ENCODE results near the gene POMT1.

DNA sequence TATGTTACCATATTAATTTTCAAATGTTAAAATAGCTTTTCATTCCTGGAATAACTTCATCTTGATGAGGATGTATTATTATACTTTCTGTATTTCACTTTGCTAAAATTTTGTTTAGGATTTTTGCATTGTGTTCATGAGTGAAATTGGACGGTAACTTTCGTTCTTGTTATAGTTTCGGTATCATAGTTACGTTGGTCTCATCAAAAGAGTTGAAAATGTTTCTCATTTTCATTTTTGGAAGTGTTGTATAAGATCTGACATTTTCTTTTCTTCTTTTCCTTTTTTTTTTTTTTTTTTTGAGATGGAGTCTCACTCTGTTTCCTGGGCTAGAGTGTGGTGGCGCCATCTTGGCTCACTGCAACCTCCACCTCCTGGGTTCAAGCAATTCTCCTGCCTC, 62.7 kb downstream of the POMT1 start:
- TF ChIP-seq, protein P1, sequence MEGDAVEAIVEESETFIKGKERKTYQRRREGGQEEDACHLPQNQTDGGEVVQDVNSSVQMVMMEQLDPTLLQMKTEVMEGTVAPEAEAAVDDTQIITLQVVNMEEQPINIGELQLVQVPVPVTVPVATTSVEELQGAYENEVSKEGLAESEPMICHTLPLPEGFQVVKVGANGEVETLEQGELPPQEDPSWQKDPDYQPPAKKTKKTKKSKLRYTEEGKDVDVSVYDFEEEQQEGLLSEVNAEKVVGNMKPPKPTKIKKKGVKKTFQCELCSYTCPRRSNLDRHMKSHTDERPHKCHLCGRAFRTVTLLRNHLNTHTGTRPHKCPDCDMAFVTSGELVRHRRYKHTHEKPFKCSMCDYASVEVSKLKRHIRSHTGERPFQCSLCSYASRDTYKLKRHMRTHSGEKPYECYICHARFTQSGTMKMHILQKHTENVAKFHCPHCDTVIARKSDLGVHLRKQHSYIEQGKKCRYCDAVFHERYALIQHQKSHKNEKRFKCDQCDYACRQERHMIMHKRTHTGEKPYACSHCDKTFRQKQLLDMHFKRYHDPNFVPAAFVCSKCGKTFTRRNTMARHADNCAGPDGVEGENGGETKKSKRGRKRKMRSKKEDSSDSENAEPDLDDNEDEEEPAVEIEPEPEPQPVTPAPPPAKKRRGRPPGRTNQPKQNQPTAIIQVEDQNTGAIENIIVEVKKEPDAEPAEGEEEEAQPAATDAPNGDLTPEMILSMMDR (IDR thresholded peaks at IDR 0.05) = no peak
- TF ChIP-seq EZH2 (IDR thresholded peaks at IDR 0.05) = no peak
